Gastrocnemius medialis (tissue), 4 donors: ENCODE data around the gene GRIN1. TPM values are rescaled to one million over a fixed set of nuclear protein-coding genes. Genes with fewer than 3 reads are reported as not detected.

Experiments used
- ATAC-seq, 2 donors: fragments of 150-250 bp; one replicate each; pipeline ENCODE4 v1.9.1; 2016
- DNase-seq, 2 donors: peaks; one replicate each; pipeline ENCODE4 v3.0.0-alpha.2; 2019
- H3K27ac ChIP-seq, 4 donors: fragments of 200-600 bp; sonication (generic); 1 replicate in 1 of 4; 2 replicates in 3 of 4; pipeline ENCODE4 v1.5.1; 2016 to 2018; ENCODE audit warnings: mild to moderate bottlenecking in 2 of 4, moderate library complexity in 1 of 4
- H3K27me3 ChIP-seq, 3 donors: fragments of 200-600 bp; sonication (generic) in 2 of 3; 1 replicate in 1 of 3; 2 replicates in 2 of 3; pipeline versions ENCODE4 v1.5.1 to v1.6.0; 2016 to 2019; ENCODE audit warnings: mild to moderate bottlenecking in 1 of 3, moderate library complexity in 1 of 3
- H3K36me3 ChIP-seq, 2 donors: fragments of 200-600 bp; sonication (generic) in 1 of 2; one replicate each; pipeline ENCODE4 v1.5.1; 2017 to 2018
- H3K4me1 ChIP-seq, 2 donors: fragments of 200-600 bp; sonication (generic) in 1 of 2; one replicate each; pipeline ENCODE4 v1.5.1; 2016 to 2017; ENCODE audit warnings: mild to moderate bottlenecking in 2 of 2
- H3K4me3 ChIP-seq, 4 donors: fragments of 200-600 bp; sonication (generic) in 3 of 4; 1 replicate in 1 of 4; 2 replicates in 3 of 4; pipeline ENCODE4 v1.5.1; 2016 to 2019; ENCODE audit warnings: mild to moderate bottlenecking in 2 of 4
- H3K9me3 ChIP-seq, 3 donors: fragments of 200-600 bp; sonication (generic) in 2 of 3; 1 replicate in 1 of 3; 2 replicates in 2 of 3; pipeline ENCODE4 v1.5.1; 2016 to 2019
- POLR2A ChIP-seq, 2 donors: fragments of 450-650 bp; IDR thresholded peaks; one replicate each; pipeline ENCODE4 v1.6.1; 2017; ENCODE audit warnings: antibody characterized with exemption in 2 of 2, mild to moderate bottlenecking in 2 of 2, moderate library complexity in 2 of 2
- in situ Hi-C, 4 donors: fragments of 200-750 bp; cut with MboI; loops; one replicate each; pipeline versions ENCODE4 v1.15.0 to v1.8.0; 2017; ENCODE audit warnings: low sequenced_read_pairs in 4 of 4
- intact Hi-C: fragments of 100-400 bp; cut with DNase I; formaldehyde crosslinking; loops from one replicate; pipeline ENCODE4 v1.15.1; 2023; ENCODE audit warnings: low total_unique reads
- total RNA-seq, 4 donors: library from RNA; depleted of rRNA; stranded (reverse); fragments of >200 nt; gene quantifications; one replicate each; pipeline versions ENCODE4 v1.1.0 to v1.2.3, GENCODE V29; 2016
- TF ChIP-seq, protein P1 (sequence below), 5 experiments: fragments of 450-650 bp in 3 of 5; fragments of 200-600 bp in 2 of 5; sonication (generic) in 2 of 5; IDR thresholded peaks in 4 of 5; conservative IDR thresholded peaks in 1 of 5; 1 replicate in 4 of 5; 2 replicates in 1 of 5; pipeline ENCODE4 v1.5.1; 2016 to 2019; ENCODE audit warnings: antibody characterized with exemption in 5 of 5, mild to moderate bottlenecking in 3 of 5, moderate library complexity in 3 of 5

Gene GRIN1
- total RNA-seq, 4 donors from 2014 or later, result not detected

DNA sequence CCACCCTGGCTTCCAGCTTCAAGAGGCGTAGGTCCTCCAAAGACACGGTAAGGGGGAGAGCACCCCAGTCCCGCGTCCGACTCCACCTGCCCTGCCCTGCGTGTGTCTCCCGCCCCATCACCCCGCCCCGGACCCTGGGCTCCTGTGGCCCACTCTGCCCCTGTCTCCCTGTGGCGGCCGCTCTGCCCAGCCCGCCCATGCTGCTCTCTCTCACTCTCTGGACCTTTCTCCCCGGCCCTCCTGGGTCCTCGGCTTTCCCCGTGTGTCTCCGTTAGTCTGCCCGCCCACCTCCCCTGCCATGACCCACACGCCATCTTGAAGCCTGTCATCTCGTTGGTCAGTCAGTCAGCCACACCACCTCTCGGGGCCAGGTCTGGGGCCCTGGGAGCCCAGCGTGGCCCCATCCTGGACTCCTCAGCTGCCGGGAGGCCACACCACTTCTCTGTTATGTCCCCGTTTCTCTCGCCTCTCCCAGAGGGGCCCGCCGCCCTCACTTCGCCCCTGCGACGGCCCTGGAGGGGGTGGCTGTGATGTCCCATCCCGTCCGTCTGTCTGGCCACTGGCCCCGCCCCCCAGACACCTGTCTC is 26.4 kb downstream of the GRIN1 start:
- Histone ChIP-seq H3K4me1 (peaks cover 8 to 21% of the 10 kb centered on the region in 2 donors), H3K27ac (no peak overlapping the region), H3K9me3 (no peaks in the 10 kb centered on the region), H3K36me3 (no peaks in the 10 kb centered on the region), H3K27me3 (peaks cover 87 to 91% (median 89%) of the 10 kb centered on the region in 3 donors), H3K4me3 (no peak overlapping the region)
- DNase-seq, result no peak
- in situ Hi-C loops (no loop called here), intact Hi-C loops (no loop called here)
- ATAC-seq, result no peak
- TF ChIP-seq, protein P1, sequence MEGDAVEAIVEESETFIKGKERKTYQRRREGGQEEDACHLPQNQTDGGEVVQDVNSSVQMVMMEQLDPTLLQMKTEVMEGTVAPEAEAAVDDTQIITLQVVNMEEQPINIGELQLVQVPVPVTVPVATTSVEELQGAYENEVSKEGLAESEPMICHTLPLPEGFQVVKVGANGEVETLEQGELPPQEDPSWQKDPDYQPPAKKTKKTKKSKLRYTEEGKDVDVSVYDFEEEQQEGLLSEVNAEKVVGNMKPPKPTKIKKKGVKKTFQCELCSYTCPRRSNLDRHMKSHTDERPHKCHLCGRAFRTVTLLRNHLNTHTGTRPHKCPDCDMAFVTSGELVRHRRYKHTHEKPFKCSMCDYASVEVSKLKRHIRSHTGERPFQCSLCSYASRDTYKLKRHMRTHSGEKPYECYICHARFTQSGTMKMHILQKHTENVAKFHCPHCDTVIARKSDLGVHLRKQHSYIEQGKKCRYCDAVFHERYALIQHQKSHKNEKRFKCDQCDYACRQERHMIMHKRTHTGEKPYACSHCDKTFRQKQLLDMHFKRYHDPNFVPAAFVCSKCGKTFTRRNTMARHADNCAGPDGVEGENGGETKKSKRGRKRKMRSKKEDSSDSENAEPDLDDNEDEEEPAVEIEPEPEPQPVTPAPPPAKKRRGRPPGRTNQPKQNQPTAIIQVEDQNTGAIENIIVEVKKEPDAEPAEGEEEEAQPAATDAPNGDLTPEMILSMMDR (IDR thresholded peaks at IDR 0.05 in 4 of 5, conservative IDR thresholded peaks at IDR 0.05 in 1 of 5), result no peak
- TF ChIP-seq POLR2A (IDR thresholded peaks at IDR 0.05), result no peak

DNA sequence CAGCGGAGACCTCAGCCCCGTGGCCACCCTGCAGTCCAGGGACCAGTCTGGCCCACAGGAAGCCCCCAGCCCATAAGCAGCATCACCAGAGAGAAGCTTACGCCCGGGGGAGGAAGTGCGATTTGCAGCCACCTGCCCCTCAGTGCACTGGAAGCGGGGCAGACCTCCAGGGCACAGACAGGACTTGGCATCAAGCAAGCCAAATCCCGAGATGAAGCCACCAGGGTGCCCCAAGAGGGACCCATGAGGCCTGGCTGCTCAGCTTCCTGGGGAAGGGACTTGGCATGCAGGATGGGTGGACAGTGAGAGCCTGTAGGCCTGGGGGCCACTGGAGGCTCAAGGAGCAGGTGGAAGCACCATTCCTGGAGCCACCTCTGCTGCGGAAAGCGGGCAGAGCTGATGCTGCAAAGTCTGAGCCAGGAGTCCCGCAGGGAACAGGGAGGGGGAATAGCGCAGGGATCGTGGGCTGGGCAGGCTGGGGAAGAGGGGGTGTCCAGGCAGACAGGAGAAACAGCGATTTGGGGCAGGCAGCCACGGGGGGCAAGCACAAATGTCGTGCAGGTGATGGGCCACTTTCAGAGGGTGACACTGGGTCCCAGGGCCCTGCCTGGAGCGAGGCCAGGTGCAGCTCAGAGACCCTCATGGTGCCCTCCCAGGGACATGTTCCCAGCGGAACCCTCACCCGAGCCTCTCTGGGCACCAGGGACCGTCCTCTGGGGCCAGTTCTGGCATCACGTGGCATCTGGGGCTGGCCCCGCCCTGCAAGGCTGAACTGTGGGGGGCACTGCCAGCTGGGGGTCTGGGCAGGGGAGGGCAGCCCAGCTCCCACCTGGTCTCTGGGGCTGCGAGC is 27.7 kb downstream of the GRIN1 start:
- intact Hi-C loops, result no loop called here
- Histone ChIP-seq H3K4me1 (peaks cover 8 to 21% of the 10 kb centered on the region in 2 donors), H3K27ac (no peak overlapping the region), H3K9me3 (no peaks in the 10 kb centered on the region), H3K4me3 (no peak overlapping the region), H3K36me3 (no peaks in the 10 kb centered on the region), H3K27me3 (peaks cover 79 to 88% (median 85%) of the 10 kb centered on the region in 3 donors)
- ATAC-seq (no peak), DNase-seq (no peak)
- in situ Hi-C loops, result no loop called here
- TF ChIP-seq, protein P1 (IDR thresholded peaks at IDR 0.05 in 4 of 5, conservative IDR thresholded peaks at IDR 0.05 in 1 of 5), result no peak
- TF ChIP-seq POLR2A (IDR thresholded peaks at IDR 0.05), result no peak

DNA sequence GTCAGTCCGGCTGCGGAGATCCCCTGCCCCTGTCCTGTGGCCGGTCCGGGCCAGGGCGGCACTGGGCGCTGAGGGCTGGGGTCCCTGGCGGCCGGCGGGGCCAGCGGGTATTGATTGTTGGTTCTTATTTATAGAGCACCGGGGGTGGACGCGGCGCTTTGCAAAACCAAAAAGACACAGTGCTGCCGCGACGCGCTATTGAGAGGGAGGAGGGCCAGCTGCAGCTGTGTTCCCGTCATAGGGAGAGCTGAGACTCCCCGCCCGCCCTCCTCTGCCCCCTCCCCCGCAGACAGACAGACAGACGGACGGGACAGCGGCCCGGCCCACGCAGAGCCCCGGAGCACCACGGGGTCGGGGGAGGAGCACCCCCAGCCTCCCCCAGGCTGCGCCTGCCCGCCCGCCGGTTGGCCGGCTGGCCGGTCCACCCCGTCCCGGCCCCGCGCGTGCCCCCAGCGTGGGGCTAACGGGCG is 28.4 kb downstream of the GRIN1 start:
- H3K9me3 ChIP-seq, result no peaks in the 10 kb centered on the region
- no peaks in the 10 kb centered on the region for H3K36me3 ChIP-seq
- DNase-seq (no peak), ATAC-seq (no peak)
- peaks cover 8 to 21% of the 10 kb centered on the region in 2 donors for H3K4me1 ChIP-seq
- no peak overlapping the region for H3K4me3 ChIP-seq
- peaks cover 72 to 84% (median 81%) of the 10 kb centered on the region in 3 donors for H3K27me3 ChIP-seq
- intact Hi-C loops (no loop called here), in situ Hi-C loops (no loop called here)
- H3K27ac ChIP-seq, result no peak overlapping the region
- TF ChIP-seq POLR2A (IDR thresholded peaks at IDR 0.05), result no peak
- TF ChIP-seq, protein P1 (IDR thresholded peaks at IDR 0.05 in 4 of 5, conservative IDR thresholded peaks at IDR 0.05 in 1 of 5), result no peak

DNA sequence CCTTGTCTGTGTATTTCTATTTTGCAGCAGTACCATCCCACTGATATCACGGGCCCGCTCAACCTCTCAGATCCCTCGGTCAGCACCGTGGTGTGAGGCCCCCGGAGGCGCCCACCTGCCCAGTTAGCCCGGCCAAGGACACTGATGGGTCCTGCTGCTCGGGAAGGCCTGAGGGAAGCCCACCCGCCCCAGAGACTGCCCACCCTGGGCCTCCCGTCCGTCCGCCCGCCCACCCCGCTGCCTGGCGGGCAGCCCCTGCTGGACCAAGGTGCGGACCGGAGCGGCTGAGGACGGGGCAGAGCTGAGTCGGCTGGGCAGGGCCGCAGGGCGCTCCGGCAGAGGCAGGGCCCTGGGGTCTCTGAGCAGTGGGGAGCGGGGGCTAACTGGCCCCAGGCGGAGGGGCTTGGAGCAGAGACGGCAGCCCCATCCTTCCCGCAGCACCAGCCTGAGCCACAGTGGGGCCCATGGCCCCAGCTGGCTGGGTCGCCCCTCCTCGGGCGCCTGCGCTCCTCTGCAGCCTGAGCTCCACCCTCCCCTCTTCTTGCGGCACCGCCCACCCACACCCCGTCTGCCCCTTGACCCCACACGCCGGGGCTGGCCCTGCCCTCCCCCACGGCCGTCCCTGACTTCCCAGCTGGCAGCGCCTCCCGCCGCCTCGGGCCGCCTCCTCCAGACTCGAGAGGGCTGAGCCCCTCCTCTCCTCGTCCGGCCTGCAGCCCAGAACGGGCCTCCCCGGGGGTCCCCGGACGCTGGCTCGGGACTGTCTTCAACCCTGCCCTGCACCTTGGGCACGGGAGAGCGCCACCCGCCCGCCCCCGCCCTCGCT is 29.0 kb downstream of the GRIN1 start:
- in situ Hi-C loops, result no loop called here
- peaks cover 8 to 15% of the 10 kb centered on the region in 2 donors for H3K4me1 ChIP-seq
- DNase-seq (no peak), ATAC-seq (no peak)
- intact Hi-C loops, result no loop called here
- H3K4me3 ChIP-seq, result peak overlapping the region; percentile 17 to 50 (median 40)
- no peak overlapping the region for H3K27ac ChIP-seq
- no peaks in the 10 kb centered on the region for H3K36me3 ChIP-seq
- H3K9me3 ChIP-seq, result no peaks in the 10 kb centered on the region
- TF ChIP-seq POLR2A (IDR thresholded peaks at IDR 0.05), result no peak
- TF ChIP-seq, protein P1 (IDR thresholded peaks at IDR 0.05 in 4 of 5, conservative IDR thresholded peaks at IDR 0.05 in 1 of 5), result no peak
- H3K27me3 ChIP-seq, result peaks cover 65 to 78% (median 74%) of the 10 kb centered on the region in 3 donors
